Large intestine (tissue), 3 donors: ENCODE results near the gene INS. TPM values are rescaled to one million over a fixed set of nuclear protein-coding genes. Genes with fewer than 3 reads are reported as not detected.
A peak's percentile ranks its signal among the peaks of the same experiment; 100 is the strongest.
"Not testable (repeated sequence)": the region's sequence is repeated elsewhere in the genome, so short reads cannot be mapped to it uniquely, and the experiment has no call there.

Experiments used
- DNase-seq, 2 donors: peaks; one replicate each; pipeline versions ENCODE4 v3.0.0 to v3.0.0-alpha.2; 2013
- H3K27ac ChIP-seq: one replicate; pipeline ENCODE4 v1.5.1; 2013; ENCODE audit warnings: low read length
- H3K27me3 ChIP-seq: 2 replicates; pipeline ENCODE4 v1.6.1; 2013; ENCODE audit warnings: low read length; ENCODE audit not compliant: control insufficient read depth, insufficient read depth
- H3K36me3 ChIP-seq: 2 replicates; pipeline ENCODE4 v1.6.1; 2013; ENCODE audit warnings: low read length; ENCODE audit not compliant: control insufficient read depth, insufficient read depth
- H3K4me1 ChIP-seq: one replicate; pipeline ENCODE4 v1.6.1; 2013; ENCODE audit warnings: low read length; ENCODE audit not compliant: control insufficient read depth, insufficient read depth
- H3K4me3 ChIP-seq: one replicate; pipeline ENCODE4 v1.5.1; 2013; ENCODE audit warnings: low read length
- H3K9me3 ChIP-seq: one replicate; pipeline ENCODE4 v1.6.1; 2013; ENCODE audit warnings: mild to moderate bottlenecking, low read depth, low read length, moderate library complexity; ENCODE audit not compliant: control insufficient read depth
- WGBS: methylation state at CpG from one replicate; pipeline ENCODE4 v1.1.5; 2013; ENCODE audit warnings: low lambda C conversion rate; ENCODE audit not compliant: insufficient coverage; 5-methylcytosine and 5-hydroxymethylcytosine counted together
- polyA plus RNA-seq: library from polyadenylated mRNA; unstranded; fragments of 120-200 nt; gene quantifications from one replicate; pipeline ENCODE4 v1.2.1, GENCODE V29; 2013

INS gene
- polyA plus RNA-seq, 1 donor = 0.39 TPM

DNA sequence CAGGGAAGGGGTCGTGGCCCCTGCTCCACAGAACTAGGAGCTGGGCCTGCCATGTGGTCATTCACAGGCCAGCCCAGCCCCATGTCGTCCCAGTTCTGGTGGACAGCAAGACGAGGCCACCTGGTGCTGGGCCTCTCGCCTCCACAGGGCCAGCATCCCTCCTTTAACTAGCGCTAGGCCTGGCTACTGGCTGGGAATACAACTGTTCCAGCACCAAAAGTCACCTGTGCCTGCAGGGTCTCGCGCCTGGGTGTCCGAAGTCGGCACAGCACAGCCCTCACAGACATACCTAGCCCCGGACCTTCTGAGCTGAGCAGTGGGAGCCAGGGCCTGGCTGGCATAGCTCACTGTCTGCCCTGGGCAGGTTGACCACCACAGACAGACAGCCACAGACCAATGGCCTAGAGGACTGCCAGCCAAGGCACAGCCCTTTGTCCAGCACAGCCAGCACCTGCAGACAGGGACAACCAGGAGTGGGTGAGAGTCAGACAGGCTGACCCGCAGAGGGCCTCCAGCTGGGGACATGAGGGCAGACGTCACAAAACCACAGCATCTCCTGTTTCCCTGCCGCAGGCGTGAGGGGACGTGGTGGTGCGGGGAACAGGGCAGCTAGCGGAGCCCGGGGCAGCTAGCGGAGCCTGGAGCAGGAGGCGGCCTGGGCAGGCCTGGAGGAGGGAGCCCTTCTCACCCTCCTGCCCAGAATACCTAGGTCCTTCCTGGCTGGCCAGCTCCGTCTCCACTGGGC lies 37.8 kb upstream of the INS start:
- no peak for DNase-seq
- H3K27ac ChIP-seq = no peak overlapping the region
- H3K4me3 ChIP-seq = no peak overlapping the region
- no peaks in the 10 kb centered on the region for H3K36me3 ChIP-seq
- no peaks in the 10 kb centered on the region for H3K27me3 ChIP-seq
- peaks cover 31% of the 10 kb centered on the region for H3K4me1 ChIP-seq
- peaks cover 14% of the 10 kb centered on the region for H3K9me3 ChIP-seq
- no CpG with 5 or more reads among the region's 21 CpGs for WGBS

DNA sequence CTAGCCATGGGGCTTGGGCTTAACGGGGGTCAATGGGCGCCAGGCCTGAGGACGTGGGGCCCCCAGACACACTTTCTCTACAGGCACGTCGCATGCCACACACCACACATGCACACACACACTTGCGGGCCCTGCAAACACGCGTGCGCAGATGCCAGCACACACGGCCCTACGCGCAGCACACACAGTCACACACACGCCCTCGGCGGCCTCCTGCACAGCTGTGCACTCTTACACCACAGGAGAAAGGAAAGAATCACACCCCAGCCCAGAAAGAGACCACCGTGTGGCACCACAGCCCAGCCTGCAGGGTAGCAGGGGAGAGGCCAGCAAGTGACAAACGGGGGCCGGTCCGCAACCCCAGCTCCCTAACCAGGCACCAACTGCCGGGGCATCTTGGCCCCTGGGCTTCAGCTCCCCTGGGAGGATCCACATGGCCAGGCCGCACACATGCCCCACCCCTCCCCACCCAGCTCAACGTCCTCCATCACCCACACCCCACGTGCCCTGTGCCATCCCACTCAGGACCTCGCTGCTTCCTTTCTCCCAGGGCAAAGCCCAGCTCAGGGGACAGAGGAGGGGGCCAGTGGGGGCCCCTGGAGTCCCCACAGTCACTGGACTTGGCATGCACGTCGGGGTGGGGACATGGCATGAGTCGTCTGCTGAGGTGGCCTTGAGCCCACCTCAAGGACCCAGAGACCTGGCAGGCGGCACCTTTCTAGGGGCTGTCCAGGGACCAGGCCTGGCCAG lies 36.9 kb upstream of the INS start:
- no peaks in the 10 kb centered on the region for H3K27me3 ChIP-seq
- no peak overlapping the region for H3K27ac ChIP-seq
- H3K4me3 ChIP-seq = no peak overlapping the region
- no CpG with 5 or more reads among the region's 28 CpGs for WGBS
- DNase-seq = no peak
- peaks cover 14% of the 10 kb centered on the region for H3K9me3 ChIP-seq
- H3K36me3 ChIP-seq = no peaks in the 10 kb centered on the region
- peaks cover 27% of the 10 kb centered on the region for H3K4me1 ChIP-seq

DNA sequence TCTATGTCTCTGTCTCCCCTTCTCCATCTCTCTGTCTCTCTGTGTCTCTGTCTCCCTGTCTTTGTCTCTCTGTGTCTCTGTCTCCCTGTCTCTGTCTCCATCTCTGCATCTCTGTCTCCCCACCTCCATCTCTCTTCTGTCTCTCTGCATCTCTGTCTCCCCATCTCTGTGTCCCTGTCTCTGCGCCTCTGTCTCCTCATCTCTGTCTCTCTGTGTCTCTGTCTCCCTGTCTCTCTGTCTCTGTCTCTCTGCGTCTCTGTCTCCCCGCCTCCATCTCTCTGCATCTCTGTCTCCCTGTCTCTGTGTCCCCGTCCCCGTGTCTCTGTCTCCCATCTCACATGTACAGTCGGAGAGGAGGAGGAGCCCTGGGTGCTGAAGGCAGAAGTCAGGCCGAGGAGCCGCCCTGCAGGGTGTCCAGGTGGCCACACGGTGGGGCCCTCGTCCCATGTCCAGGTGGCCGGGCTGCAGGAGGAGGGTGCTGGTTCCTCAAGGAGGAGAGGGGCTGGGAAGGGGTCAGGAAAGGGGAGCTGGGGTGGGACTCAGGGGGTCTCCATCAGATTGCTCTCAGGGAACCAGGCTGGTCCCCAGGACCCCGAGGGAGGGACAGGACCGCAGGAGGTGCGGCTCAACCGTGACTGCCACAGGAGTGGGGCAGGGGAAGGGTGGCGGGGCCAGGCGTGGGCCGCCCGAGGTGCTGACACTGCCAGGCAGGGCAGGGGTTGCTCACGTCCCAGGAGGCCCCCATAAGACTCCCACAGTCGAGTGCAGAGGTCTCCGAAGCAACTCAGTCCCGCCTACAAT lies 36.2 kb upstream of the INS start:
- no peak overlapping the region for H3K4me3 ChIP-seq
- H3K9me3 ChIP-seq = peaks cover 11% of the 10 kb centered on the region
- no peaks in the 10 kb centered on the region for H3K27me3 ChIP-seq
- DNase-seq = peak; percentile 68 to 78
- no CpG with 5 or more reads among the region's 23 CpGs for WGBS
- H3K27ac ChIP-seq = no peak overlapping the region
- peaks cover 19% of the 10 kb centered on the region for H3K4me1 ChIP-seq
- H3K36me3 ChIP-seq = no peaks in the 10 kb centered on the region

DNA sequence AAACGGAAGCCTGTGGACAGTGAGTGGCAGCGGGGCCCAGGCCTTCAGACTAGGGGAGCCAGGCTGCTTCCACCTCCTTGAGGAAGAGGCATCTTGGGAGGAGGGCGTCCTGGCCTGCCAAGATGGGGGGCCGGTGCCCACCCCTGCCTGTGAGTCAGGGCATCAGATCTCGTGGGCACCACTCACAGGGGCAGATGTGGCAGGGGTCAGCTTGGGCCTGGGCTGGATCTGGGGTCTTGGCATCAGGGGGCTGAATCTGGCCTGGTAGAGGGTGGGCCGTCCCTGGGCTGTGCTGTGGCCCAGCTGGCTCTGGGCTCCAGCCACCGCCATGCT lies 34.7 kb upstream of the INS start:
- H3K27ac ChIP-seq = no peak overlapping the region
- DNase-seq = no peak
- no peaks in the 10 kb centered on the region for H3K36me3 ChIP-seq
- H3K27me3 ChIP-seq = peaks cover 3% of the 10 kb centered on the region
- H3K4me1 ChIP-seq = peaks cover 16% of the 10 kb centered on the region
- no CpG with 5 or more reads among the region's 7 CpGs for WGBS
- H3K9me3 ChIP-seq = peaks cover 6% of the 10 kb centered on the region
- no peak overlapping the region for H3K4me3 ChIP-seq

DNA sequence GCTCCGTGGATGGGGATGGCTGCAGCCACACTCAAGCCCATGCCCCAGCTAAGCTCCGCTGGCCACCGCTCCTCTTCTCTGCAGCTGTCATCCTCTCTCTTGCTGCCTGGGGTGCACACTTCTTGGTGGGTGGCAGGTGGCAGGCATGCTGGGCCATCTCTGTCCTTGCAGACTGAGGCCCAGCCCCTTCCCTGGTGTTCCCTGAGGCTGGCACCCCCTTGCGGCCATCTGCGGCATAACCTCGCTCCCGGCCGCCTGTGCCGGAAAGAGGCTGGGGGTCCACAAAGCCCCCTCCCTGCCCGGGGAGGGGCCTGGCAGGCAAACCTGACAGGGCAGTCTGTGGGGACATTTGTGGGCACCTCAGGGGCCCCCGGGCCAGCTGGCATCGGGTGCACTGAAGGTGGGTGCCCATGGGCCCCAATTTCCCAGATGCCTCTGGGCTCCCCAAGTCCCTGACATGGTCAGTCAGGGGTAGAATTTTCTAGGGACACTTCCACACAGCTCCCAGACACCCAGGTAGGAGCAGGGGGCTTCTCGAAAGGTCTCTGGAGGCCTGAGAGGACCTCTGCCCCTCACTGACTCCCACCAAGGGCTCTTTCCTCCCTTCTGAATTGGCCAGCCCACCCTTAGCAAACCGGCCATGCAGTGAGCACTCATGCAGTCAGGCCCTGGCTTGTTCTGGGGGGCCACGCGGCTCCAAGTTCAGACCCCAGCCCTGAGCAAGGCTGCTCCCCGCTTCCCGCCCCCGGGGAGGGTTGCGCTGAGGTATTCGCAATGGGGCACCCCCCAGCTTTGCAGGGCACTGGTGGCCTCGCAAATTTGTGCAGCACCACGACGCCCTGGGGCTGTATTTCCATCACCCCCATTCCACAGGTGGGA lies 34.1 kb upstream of the INS start:
- peak in 1 of 2 donors; percentile 31 for DNase-seq
- Histone ChIP-seq H3K36me3 (no peaks in the 10 kb centered on the region), H3K4me3 (no peak overlapping the region), H3K27ac (no peak overlapping the region), H3K27me3 (peaks cover 6% of the 10 kb centered on the region), H3K4me1 (peaks cover 16% of the 10 kb centered on the region), H3K9me3 (peaks cover 3% of the 10 kb centered on the region)
- WGBS = no CpG with 5 or more reads among the region's 24 CpGs

DNA sequence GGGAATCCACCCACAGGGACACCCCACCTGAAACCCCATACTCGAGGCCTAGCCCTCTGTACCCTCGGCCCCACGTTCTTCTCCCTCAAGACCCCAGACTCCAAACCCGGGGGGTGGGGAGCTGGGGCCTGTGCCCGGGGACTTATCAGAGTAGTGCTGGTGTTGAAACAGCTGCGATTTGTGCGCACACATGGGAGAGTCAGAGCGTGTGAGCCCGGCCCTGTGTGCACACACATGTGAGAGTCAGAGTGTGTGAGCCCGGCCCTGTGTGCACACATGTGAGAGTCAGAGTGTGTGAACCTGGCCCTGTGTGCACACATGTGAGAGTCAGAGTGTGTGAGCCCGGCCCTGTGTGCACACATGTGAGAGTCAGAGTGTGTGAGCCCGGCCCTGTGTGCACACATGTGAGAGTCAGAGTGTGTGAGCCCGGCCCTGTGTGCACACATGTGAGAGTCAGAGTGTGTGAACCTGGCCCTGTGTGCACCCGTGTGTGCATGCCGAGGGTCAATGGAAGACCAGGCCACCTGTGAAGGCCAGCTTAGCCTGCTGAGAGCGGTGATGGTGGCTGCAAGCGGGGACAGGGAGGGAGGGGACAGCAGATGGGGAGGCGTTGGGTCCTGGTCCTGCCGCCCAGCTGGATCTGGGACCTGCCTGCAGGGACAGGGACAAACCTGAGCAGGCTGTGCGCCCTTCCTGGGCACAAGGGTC lies 33.0 kb upstream of the INS start:
- not testable (repeated sequence) for H3K36me3 ChIP-seq, H3K9me3 ChIP-seq, H3K4me3 ChIP-seq, H3K27ac ChIP-seq, DNase-seq
- Histone ChIP-seq H3K27me3 (peaks cover 10% of the 10 kb centered on the region), H3K4me1 (peaks cover 16% of the 10 kb centered on the region)
- no CpG with 5 or more reads among the region's 20 CpGs for WGBS

DNA sequence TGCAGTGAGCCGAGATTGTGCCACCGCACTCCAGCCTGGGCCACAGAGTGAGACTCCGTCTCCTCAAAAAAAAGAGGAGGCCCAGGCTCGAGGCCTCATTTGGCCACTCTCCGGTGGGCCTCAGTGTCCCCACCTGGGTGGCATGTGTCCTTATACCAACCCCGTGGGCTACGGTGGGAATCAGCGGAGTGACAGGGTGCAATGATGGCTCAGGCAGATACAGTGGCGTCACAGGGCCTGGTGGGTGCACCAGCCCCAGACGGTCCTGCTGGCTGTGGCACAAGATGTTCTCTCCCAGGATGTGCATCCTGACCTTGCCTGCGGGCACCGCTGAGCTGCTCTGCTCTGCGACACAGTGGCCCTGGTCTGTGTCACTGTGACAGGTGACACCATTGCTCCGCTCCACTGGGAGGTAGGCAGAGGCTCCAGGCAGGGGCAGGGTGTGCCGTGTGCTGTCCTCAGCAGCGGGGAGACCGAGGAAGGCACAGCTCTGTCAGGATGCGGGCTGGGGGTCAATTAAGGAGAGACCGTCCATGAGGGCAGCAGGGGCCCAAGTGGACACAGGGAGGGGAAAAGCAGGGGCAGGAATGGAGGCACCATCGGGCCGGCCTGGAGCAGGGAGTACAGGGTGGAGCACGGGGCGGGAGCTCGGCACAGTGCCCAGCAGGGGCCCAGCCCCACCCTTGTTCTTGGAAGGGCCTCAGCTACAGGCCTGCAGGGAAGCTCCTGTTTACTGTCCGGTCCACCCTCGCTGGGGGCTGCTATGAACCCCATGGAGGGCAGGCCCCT lies 32.3 kb upstream of the INS start:
- Histone ChIP-seq H3K4me1 (peaks cover 16% of the 10 kb centered on the region), H3K4me3 (no peak overlapping the region), H3K9me3 (peaks cover 6% of the 10 kb centered on the region), H3K27me3 (peaks cover 10% of the 10 kb centered on the region), H3K27ac (no peak overlapping the region), H3K36me3 (no peaks in the 10 kb centered on the region)
- peak in 1 of 2 donors; percentile 83 for DNase-seq
- WGBS = no CpG with 5 or more reads among the region's 26 CpGs

DNA sequence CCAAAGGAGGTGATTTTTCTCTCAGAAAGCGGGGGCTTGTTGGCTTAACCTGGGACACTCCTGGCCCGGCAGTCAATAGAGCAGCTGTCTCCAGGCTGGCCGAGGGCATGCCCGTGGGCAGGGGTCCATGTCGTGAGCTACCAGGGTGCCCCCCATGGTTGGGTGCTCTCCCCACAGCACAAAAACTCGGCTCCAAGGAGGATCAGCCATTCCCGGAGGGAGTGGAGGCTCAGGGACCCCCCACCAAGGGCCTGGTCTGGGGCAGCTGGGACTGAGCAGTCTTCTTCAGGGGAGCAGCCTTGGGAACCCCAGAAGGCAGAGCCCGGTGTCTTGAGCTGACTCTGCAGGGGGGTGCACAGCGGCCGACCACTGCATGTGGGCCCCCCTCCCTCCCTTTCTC lies 31.4 kb upstream of the INS start:
- no CpG with 5 or more reads among the region's 10 CpGs for WGBS
- no peak for DNase-seq
- H3K4me1 ChIP-seq = peaks cover 12% of the 10 kb centered on the region
- H3K27ac ChIP-seq = no peak overlapping the region
- H3K9me3 ChIP-seq = peaks cover 6% of the 10 kb centered on the region
- H3K36me3 ChIP-seq = no peaks in the 10 kb centered on the region
- H3K4me3 ChIP-seq = no peak overlapping the region
- peaks cover 10% of the 10 kb centered on the region for H3K27me3 ChIP-seq

DNA sequence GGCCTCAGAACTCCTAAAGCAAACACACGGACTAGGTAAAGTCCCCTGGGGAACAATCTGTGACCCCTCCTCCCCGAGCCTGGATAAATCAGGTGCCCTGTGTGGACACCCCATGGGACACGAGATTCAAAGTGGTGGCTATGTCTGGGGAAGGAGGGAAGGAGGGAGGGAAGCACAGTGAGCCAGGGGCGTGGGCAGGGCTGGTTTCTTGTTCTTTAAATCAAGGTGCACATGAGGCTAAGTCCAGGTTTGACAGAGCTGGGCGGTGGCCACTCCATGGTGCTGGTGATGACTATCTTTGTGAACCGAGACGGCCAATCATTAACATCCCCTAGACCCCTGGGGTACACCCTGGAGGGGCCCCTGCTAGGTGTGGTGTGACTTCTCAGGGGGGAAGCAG lies 30.9 kb upstream of the INS start:
- Histone ChIP-seq H3K4me3 (no peak overlapping the region), H3K36me3 (no peaks in the 10 kb centered on the region), H3K27me3 (peaks cover 10% of the 10 kb centered on the region), H3K9me3 (peaks cover 6% of the 10 kb centered on the region), H3K27ac (no peak overlapping the region), H3K4me1 (peaks cover 8% of the 10 kb centered on the region)
- DNase-seq = peak in 1 of 2 donors; percentile 51
- WGBS = 40% methylated on average over 1 of the region's 7 CpGs
